ENCODE data around the gene RNF19B.

GRCh38 chr1:32888677-32889420 lies 75.8 kb downstream of the RNF19B start:
- TF ChIP-seq CTCF (IDR thresholded peaks at IDR 0.05) (no peak), POLR2AphosphoS5 (IDR thresholded peaks at IDR 0.05; ENCODE audit: insufficient read depth in 1 of 2, low read depth in 1 of 2) (no peak), POLR2A (IDR thresholded peaks at IDR 0.05) (no peak)

Measured in vagina (tissue), 2 donors.